ENCODE data around the gene SRP72. TPM values are rescaled to one million over a fixed set of nuclear protein-coding genes. Genes with fewer than 3 reads are reported as not detected.

The SRP72 gene
- total and polyA plus RNA-seq, 4 donors: 32.1 to 69.7 (median 40.7) TPM

DNA sequence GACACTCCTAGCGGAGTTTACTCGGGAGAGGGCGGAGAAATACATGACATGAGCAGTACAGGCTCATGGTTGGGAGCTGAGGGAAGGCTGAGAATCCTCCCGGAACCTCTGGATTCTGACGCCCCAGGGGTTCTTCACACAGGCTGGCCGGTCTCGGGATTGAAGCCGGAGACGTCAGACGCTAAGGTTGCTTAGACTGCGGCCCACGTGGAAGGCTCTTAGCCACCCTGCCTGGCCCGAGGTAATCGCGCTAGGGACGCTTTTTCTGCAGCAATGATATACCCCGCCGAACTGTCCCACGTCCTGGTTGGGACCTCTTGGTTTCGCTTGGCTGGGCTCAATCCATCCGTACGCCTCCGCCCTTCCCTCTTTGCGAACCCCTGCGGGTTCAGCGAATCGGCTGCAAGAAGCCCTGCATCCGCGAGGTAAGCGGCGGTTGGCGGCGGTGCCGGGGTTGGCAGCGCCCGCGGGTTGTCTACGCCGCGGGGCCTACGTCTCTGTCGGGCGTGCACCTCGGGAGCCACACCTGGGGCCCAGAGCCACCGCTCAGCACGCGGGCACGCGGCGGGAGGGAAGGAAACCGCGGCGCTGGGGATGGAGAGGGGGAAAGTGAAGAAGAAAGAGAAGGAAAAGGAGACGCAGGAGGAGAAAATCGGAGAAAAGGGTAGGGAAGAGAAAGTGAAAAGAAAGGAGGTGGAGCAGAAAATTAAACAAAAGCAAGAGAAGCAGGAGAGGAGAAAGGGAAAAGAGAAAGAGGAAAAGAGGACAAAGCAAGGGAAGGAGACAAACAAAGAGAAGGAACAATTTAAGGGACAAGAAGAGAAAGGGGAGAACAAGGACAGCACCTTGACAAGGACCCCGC is 38.1 kb downstream of the SRP72 start, which contains the start of gene ARL9:
Gene ARL9, plus strand, starts transcription at position 523 of the 862 bp plus-strand sequence. Its CDS starts 72 bp downstream, at position 595.
- H3K9ac ChIP-seq (ENCODE audit: low read depth in 1 of 2, low read length in 2 of 2): no peak within 1 kb of the TSS
- H3K27ac ChIP-seq (ENCODE audit: low read depth in 1 of 2, low read length in 2 of 2): no peak within 1 kb of the TSS
- peaks cover 5 to 14% (median 8%) of the 10 kb centered on the region in 4 donors for H3K4me1 ChIP-seq (ENCODE audit: control insufficient read depth in 4 of 4, insufficient read depth in 4 of 4, low read length in 3 of 4)
- TF ChIP-seq, protein P1, sequence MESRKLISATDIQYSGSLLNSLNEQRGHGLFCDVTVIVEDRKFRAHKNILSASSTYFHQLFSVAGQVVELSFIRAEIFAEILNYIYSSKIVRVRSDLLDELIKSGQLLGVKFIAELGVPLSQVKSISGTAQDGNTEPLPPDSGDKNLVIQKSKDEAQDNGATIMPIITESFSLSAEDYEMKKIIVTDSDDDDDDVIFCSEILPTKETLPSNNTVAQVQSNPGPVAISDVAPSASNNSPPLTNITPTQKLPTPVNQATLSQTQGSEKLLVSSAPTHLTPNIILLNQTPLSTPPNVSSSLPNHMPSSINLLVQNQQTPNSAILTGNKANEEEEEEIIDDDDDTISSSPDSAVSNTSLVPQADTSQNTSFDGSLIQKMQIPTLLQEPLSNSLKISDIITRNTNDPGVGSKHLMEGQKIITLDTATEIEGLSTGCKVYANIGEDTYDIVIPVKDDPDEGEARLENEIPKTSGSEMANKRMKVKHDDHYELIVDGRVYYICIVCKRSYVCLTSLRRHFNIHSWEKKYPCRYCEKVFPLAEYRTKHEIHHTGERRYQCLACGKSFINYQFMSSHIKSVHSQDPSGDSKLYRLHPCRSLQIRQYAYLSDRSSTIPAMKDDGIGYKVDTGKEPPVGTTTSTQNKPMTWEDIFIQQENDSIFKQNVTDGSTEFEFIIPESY (IDR thresholded peaks at IDR 0.05): no peak
- peak in 1 of 2 donors; percentile 17 for TF ChIP-seq RAD21 (IDR thresholded peaks at IDR 0.05)
- DNase-seq (ENCODE audit: low spot score): peak; percentile 67
- no peaks in the 10 kb centered on the region for H3K9me3 ChIP-seq (ENCODE audit: control insufficient read depth in 4 of 4, low read length in 3 of 4)
- peaks cover 2 to 14% (median 10%) of the 10 kb centered on the region in 4 donors for H3K36me3 ChIP-seq (ENCODE audit: control insufficient read depth in 4 of 4, insufficient read depth in 3 of 4, low read depth in 1 of 4, low read length in 3 of 4)
- 8% methylated on average over 56 of the region's 56 CpGs for WGBS
- H3K27me3 ChIP-seq (ENCODE audit: control insufficient read depth in 4 of 4, insufficient read depth in 4 of 4, low read length in 3 of 4): no peaks in the 10 kb centered on the region
- peak within 1 kb of the TSS; percentile 47 to 57 (median 51) for H3K4me3 ChIP-seq (ENCODE audit: low read depth in 1 of 3, low read length in 3 of 3)

DNA sequence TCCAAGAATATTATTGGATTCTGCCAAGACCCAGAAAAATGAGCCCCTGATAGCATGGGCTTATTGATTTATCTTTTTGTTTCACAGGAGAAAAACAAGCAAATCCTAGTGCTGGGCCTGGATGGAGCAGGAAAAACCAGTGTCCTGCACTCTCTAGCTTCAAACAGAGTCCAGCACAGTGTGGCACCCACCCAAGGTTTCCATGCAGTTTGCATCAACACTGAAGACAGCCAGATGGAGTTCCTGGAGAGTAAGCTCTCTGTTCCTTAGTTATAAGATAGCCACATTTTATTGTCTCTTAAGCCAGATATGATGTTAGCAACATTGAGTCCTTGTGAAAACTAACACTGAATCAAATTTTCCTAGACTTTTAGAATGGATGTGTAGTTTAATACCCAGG is 43.7 kb downstream of the SRP72 start:
- H3K9ac ChIP-seq (ENCODE audit: low read depth in 1 of 2, low read length in 2 of 2): no peak overlapping the region
- no peaks in the 10 kb centered on the region for H3K36me3 ChIP-seq (ENCODE audit: control insufficient read depth in 4 of 4, insufficient read depth in 3 of 4, low read depth in 1 of 4, low read length in 3 of 4)
- DNase-seq (ENCODE audit: low spot score): no peak
- H3K9me3 ChIP-seq (ENCODE audit: control insufficient read depth in 4 of 4, low read length in 3 of 4): no peaks in the 10 kb centered on the region
- H3K4me3 ChIP-seq (ENCODE audit: low read depth in 1 of 3, low read length in 3 of 3): no peak overlapping the region
- no peak overlapping the region for H3K27ac ChIP-seq (ENCODE audit: low read depth in 1 of 2, low read length in 2 of 2)
- no peaks in the 10 kb centered on the region for H3K27me3 ChIP-seq (ENCODE audit: control insufficient read depth in 4 of 4, insufficient read depth in 4 of 4, low read length in 3 of 4)
- no peak for TF ChIP-seq HNF4A (conservative IDR thresholded peaks at IDR 0.05)
- no peak for TF ChIP-seq RXRA (IDR thresholded peaks at IDR 0.05)
- no peak for TF ChIP-seq JUND (IDR thresholded peaks at IDR 0.05)
- TF ChIP-seq, protein P2, sequence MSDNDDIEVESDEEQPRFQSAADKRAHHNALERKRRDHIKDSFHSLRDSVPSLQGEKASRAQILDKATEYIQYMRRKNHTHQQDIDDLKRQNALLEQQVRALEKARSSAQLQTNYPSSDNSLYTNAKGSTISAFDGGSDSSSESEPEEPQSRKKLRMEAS (IDR thresholded peaks at IDR 0.05): no peak
- TF ChIP-seq HNF4G (IDR thresholded peaks at IDR 0.05): no peak
- no peak for TF ChIP-seq FOXA1 (IDR thresholded peaks at IDR 0.05)
- no peak for TF ChIP-seq TAF1 (conservative IDR thresholded peaks at IDR 0.05)
- no peak for TF ChIP-seq FOXA2 (IDR thresholded peaks at IDR 0.05)
- no peak for TF ChIP-seq RAD21 (IDR thresholded peaks at IDR 0.05)
- no peak for TF ChIP-seq SP1 (IDR thresholded peaks at IDR 0.05)
- peaks cover 1 to 3% (median 3%) of the 10 kb centered on the region in 4 donors for H3K4me1 ChIP-seq (ENCODE audit: control insufficient read depth in 4 of 4, insufficient read depth in 4 of 4, low read length in 3 of 4)

DNA sequence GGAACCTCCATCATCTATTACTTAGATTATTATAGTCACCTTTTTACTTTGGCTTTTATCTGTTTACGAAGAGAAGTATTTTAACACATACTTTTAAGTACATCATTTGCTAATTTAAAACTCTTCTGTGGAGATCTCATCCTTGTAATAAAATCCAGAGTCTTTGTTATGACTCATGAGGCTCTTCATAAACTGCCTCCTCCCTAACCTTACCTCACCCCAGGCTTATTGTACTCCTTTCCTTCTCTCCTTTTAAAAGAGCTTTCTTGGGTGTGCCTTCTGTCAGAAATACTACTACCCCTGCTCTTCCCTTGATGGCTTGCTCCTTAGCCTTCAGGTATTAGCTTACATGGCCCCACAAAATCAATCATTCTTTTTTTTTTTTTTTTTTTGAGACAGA is 44.7 kb downstream of the SRP72 start:
- H3K9ac ChIP-seq (ENCODE audit: low read depth in 1 of 2, low read length in 2 of 2): no peak overlapping the region
- WGBS: 94% methylated on average over 1 of the region's 1 CpG
- H3K4me3 ChIP-seq (ENCODE audit: low read depth in 1 of 3, low read length in 3 of 3): no peak overlapping the region
- no peaks in the 10 kb centered on the region for H3K9me3 ChIP-seq (ENCODE audit: control insufficient read depth in 4 of 4, low read length in 3 of 4)
- DNase-seq (ENCODE audit: low spot score): no peak
- no peaks in the 10 kb centered on the region for H3K36me3 ChIP-seq (ENCODE audit: control insufficient read depth in 4 of 4, insufficient read depth in 3 of 4, low read depth in 1 of 4, low read length in 3 of 4)
- no peak overlapping the region for H3K27ac ChIP-seq (ENCODE audit: low read depth in 1 of 2, low read length in 2 of 2)
- H3K27me3 ChIP-seq (ENCODE audit: control insufficient read depth in 4 of 4, insufficient read depth in 4 of 4, low read length in 3 of 4): no peaks in the 10 kb centered on the region
- no peaks in the 10 kb centered on the region for H3K4me1 ChIP-seq (ENCODE audit: control insufficient read depth in 4 of 4, insufficient read depth in 4 of 4, low read length in 3 of 4)
- TF ChIP-seq RXRA (IDR thresholded peaks at IDR 0.05): no peak
- TF ChIP-seq RAD21 (IDR thresholded peaks at IDR 0.05): no peak
- TF ChIP-seq, protein P3, sequence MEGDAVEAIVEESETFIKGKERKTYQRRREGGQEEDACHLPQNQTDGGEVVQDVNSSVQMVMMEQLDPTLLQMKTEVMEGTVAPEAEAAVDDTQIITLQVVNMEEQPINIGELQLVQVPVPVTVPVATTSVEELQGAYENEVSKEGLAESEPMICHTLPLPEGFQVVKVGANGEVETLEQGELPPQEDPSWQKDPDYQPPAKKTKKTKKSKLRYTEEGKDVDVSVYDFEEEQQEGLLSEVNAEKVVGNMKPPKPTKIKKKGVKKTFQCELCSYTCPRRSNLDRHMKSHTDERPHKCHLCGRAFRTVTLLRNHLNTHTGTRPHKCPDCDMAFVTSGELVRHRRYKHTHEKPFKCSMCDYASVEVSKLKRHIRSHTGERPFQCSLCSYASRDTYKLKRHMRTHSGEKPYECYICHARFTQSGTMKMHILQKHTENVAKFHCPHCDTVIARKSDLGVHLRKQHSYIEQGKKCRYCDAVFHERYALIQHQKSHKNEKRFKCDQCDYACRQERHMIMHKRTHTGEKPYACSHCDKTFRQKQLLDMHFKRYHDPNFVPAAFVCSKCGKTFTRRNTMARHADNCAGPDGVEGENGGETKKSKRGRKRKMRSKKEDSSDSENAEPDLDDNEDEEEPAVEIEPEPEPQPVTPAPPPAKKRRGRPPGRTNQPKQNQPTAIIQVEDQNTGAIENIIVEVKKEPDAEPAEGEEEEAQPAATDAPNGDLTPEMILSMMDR (IDR thresholded peaks at IDR 0.05; ENCODE audit: low read depth, low read length, missing input control): no peak
- TF ChIP-seq, protein P4, sequence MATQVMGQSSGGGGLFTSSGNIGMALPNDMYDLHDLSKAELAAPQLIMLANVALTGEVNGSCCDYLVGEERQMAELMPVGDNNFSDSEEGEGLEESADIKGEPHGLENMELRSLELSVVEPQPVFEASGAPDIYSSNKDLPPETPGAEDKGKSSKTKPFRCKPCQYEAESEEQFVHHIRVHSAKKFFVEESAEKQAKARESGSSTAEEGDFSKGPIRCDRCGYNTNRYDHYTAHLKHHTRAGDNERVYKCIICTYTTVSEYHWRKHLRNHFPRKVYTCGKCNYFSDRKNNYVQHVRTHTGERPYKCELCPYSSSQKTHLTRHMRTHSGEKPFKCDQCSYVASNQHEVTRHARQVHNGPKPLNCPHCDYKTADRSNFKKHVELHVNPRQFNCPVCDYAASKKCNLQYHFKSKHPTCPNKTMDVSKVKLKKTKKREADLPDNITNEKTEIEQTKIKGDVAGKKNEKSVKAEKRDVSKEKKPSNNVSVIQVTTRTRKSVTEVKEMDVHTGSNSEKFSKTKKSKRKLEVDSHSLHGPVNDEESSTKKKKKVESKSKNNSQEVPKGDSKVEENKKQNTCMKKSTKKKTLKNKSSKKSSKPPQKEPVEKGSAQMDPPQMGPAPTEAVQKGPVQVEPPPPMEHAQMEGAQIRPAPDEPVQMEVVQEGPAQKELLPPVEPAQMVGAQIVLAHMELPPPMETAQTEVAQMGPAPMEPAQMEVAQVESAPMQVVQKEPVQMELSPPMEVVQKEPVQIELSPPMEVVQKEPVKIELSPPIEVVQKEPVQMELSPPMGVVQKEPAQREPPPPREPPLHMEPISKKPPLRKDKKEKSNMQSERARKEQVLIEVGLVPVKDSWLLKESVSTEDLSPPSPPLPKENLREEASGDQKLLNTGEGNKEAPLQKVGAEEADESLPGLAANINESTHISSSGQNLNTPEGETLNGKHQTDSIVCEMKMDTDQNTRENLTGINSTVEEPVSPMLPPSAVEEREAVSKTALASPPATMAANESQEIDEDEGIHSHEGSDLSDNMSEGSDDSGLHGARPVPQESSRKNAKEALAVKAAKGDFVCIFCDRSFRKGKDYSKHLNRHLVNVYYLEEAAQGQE (IDR thresholded peaks at IDR 0.05): no peak
- TF ChIP-seq YY1 (IDR thresholded peaks at IDR 0.05): no peak
- TF ChIP-seq SP1 (IDR thresholded peaks at IDR 0.05): no peak
- TF ChIP-seq, protein P1 (IDR thresholded peaks at IDR 0.05): no peak
- no peak for TF ChIP-seq EGR1 (IDR thresholded peaks at IDR 0.05; ENCODE audit: low read depth in 2 of 2)
- TF ChIP-seq, protein P5, sequence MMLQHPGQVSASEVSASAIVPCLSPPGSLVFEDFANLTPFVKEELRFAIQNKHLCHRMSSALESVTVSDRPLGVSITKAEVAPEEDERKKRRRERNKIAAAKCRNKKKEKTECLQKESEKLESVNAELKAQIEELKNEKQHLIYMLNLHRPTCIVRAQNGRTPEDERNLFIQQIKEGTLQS (IDR thresholded peaks at IDR 0.05): no peak
- TF ChIP-seq GABPA (IDR thresholded peaks at IDR 0.05 in 1 of 2, conservative IDR thresholded peaks at IDR 0.05 in 1 of 2): no peak
